Ascending aorta (tissue), 2 donors: ENCODE results near the gene SSTR4. TPM values are rescaled to one million over a fixed set of nuclear protein-coding genes. Genes with fewer than 3 reads are reported as not detected.
"Not testable (repeated sequence)": the region's sequence is repeated elsewhere in the genome, so short reads cannot be mapped to it uniquely, and the experiment has no call there.

ENCODE experiments used
- DNase-seq, 2 donors: peaks; one replicate each; pipeline ENCODE4 v3.0.0-alpha.2; 2019; ENCODE audit warnings: low spot score in 2 of 2
- H3K27ac ChIP-seq, 2 donors: fragments of 200-600 bp; sonication (generic); one replicate each; pipeline ENCODE4 v1.5.1; 2016 to 2017; ENCODE audit warnings: mild to moderate bottlenecking in 1 of 2
- H3K27me3 ChIP-seq: fragments of 200-600 bp; sonication (generic); one replicate; pipeline ENCODE4 v1.5.1; 2017
- H3K36me3 ChIP-seq, 2 donors: fragments of 200-600 bp; sonication (generic); one replicate each; pipeline ENCODE4 v1.5.1; 2016
- H3K4me1 ChIP-seq, 2 donors: fragments of 200-600 bp; sonication (generic); one replicate each; pipeline ENCODE4 v1.5.1; 2016 to 2017; ENCODE audit warnings: mild to moderate bottlenecking in 1 of 2
- H3K4me3 ChIP-seq, 2 donors: fragments of 200-600 bp; sonication (generic); one replicate each; pipeline ENCODE4 v1.5.1; 2016 to 2017; ENCODE audit warnings: mild to moderate bottlenecking in 1 of 2
- H3K9me3 ChIP-seq, 2 donors: fragments of 200-600 bp; sonication (generic); one replicate each; pipeline ENCODE4 v1.5.1; 2016
- CTCF ChIP-seq, 3 experiments: fragments of 200-600 bp in 2 of 3; fragments of 450-650 bp in 1 of 3; sonication (generic) in 2 of 3; IDR thresholded peaks; one replicate each; pipeline ENCODE4 v1.5.1; 2016 to 2019; ENCODE audit warnings: antibody characterized with exemption in 3 of 3, mild to moderate bottlenecking in 1 of 3, moderate library complexity in 1 of 3
- intact Hi-C: fragments of 100-400 bp; cut with DNase I; formaldehyde crosslinking; loops from one replicate; pipeline ENCODE4 v1.15.1; 2023
- total RNA-seq: library from RNA; depleted of rRNA; stranded (reverse); fragments of >200 nt; gene quantifications from one replicate; pipeline ENCODE4 v1.1.0, GENCODE V29; 2016

Gene SSTR4
- total RNA-seq, result not detected

GRCh38 chr20:23034721-23035671, at the start of gene SSTR4:
Gene SSTR4, plus strand, starts transcription at chr20:23035312. Its CDS starts 172 bp downstream, at chr20:23035484.
- no peaks in the 10 kb centered on the region for H3K9me3 ChIP-seq
- no peaks in the 10 kb centered on the region for H3K27me3 ChIP-seq
- no peak within 1 kb of the TSS for H3K27ac ChIP-seq
- no peak for DNase-seq
- intact Hi-C loops, result no loop called here
- no peak for TF ChIP-seq CTCF (IDR thresholded peaks at IDR 0.05)
- H3K36me3 ChIP-seq, result no peaks in the 10 kb centered on the region
- peak within 1 kb of the TSS; percentile 42 to 49 for H3K4me3 ChIP-seq
- no peaks in the 10 kb centered on the region for H3K4me1 ChIP-seq

GRCh38 chr20:22986601-22987000, 48.5 kb upstream of the SSTR4 start:
- Histone ChIP-seq H3K27me3 (no peaks in the 10 kb centered on the region), H3K9me3 (no peaks in the 10 kb centered on the region), H3K36me3 (no peaks in the 10 kb centered on the region), H3K27ac (no peak overlapping the region), H3K4me1 (no peaks in the 10 kb centered on the region), H3K4me3 (no peak overlapping the region)
- TF ChIP-seq CTCF (IDR thresholded peaks at IDR 0.05), result no peak
- DNase-seq, result no peak
- intact Hi-C loops, result no loop called here

GRCh38 chr20:22991424-22991823, 43.7 kb upstream of the SSTR4 start:
- intact Hi-C loops, H3K27me3 ChIP-seq, H3K4me3 ChIP-seq, DNase-seq, H3K9me3 ChIP-seq, H3K27ac ChIP-seq, H3K36me3 ChIP-seq, H3K4me1 ChIP-seq: not testable (repeated sequence)

GRCh38 chr20:22993823-22994222, 41.3 kb upstream of the SSTR4 start:
- Histone ChIP-seq H3K4me3 (no peak overlapping the region), H3K9me3 (peaks cover 0 to 4% of the 10 kb centered on the region in 2 donors), H3K27ac (no peak overlapping the region), H3K27me3 (no peaks in the 10 kb centered on the region), H3K4me1 (no peaks in the 10 kb centered on the region), H3K36me3 (no peaks in the 10 kb centered on the region)
- DNase-seq, result no peak
- no peak for TF ChIP-seq CTCF (IDR thresholded peaks at IDR 0.05)
- intact Hi-C loops, result no loop called here

- H3K4me3 ChIP-seq, result no peak overlapping the region
- no peaks in the 10 kb centered on the region for H3K36me3 ChIP-seq
- intact Hi-C loops, result no loop called here
- no peaks in the 10 kb centered on the region for H3K4me1 ChIP-seq
- no peak overlapping the region for H3K27ac ChIP-seq
- no peak for DNase-seq
- TF ChIP-seq CTCF (IDR thresholded peaks at IDR 0.05), result no peak
- H3K9me3 ChIP-seq, result peaks cover 0 to 4% of the 10 kb centered on the region in 2 donors
- H3K27me3 ChIP-seq, result no peaks in the 10 kb centered on the region
Observed at GRCh38 chr20:22995923-22996322, 39.2 kb upstream of the SSTR4 start.

- Histone ChIP-seq H3K27ac (no peak overlapping the region), H3K36me3 (no peaks in the 10 kb centered on the region), H3K4me1 (no peaks in the 10 kb centered on the region), H3K27me3 (no peaks in the 10 kb centered on the region), H3K9me3 (no peaks in the 10 kb centered on the region), H3K4me3 (no peak overlapping the region)
- no peak for TF ChIP-seq CTCF (IDR thresholded peaks at IDR 0.05)
- no peak for DNase-seq
- intact Hi-C loops, result no loop called here
Observed at GRCh38 chr20:22998476-22998875, 36.6 kb upstream of the SSTR4 start.
